Cardiac muscle cell (in vitro differentiated cells and primary cell): ENCODE results near the gene TBC1D10B. TPM values are rescaled to one million over a fixed set of nuclear protein-coding genes. Genes with fewer than 3 reads are reported as not detected.

Source experiments
- DNase-seq, 2 donors: peaks; one replicate each; pipeline versions ENCODE4 v3.0.0 to v3.0.0-alpha.2; 2010 to 2017; ENCODE audit warnings: low read depth in 1 of 2, low spot score in 1 of 2
- H3K27ac ChIP-seq: fragments of 200-600 bp; sonication (generic); 2 replicates; pipeline ENCODE4 v1.5.1; 2016
- H3K27me3 ChIP-seq: fragments of 200-600 bp; sonication (generic); 2 replicates; pipeline ENCODE4 v1.6.0; 2016; ENCODE audit warnings: control low read depth
- H3K36me3 ChIP-seq: fragments of 200-600 bp; sonication (generic); 2 replicates; pipeline ENCODE4 v1.5.1; 2016; ENCODE audit warnings: control low read depth
- H3K4me1 ChIP-seq: fragments of 200-600 bp; sonication (generic); 2 replicates; pipeline ENCODE4 v1.8.1; 2017; ENCODE audit warnings: low read depth, mild to moderate bottlenecking, mixed run types
- H3K4me3 ChIP-seq: fragments of 200-600 bp; sonication (generic); 2 replicates; pipeline ENCODE4 v1.5.1; 2016; ENCODE audit warnings: mild to moderate bottlenecking
- H3K9me3 ChIP-seq: fragments of 200-600 bp; sonication (generic); 2 replicates; pipeline ENCODE4 v1.5.1; 2017; ENCODE audit warnings: low read depth, mild to moderate bottlenecking, control low read depth
- polyA plus RNA-seq: library from polyadenylated mRNA; unstranded; fragments of >200 nt; fragmentation: Nextera tagmentation; extraction: Ambion mirVana; gene quantifications from 2 replicates; pipeline ENCODE4 v1.2.1, GENCODE V29; 2016
- total RNA-seq: library from RNA; depleted of rRNA; stranded (reverse); fragments of >200 nt; gene quantifications from 2 replicates; pipeline ENCODE4 v1.2.3, GENCODE V29; 2016
- TF ChIP-seq, protein P1 (sequence below): IDR thresholded peaks from 2 replicates; pipeline ENCODE4 v1.5.1; 2012; ENCODE audit warnings: low read depth, mild to moderate bottlenecking, low read length

The TBC1D10B gene
- total and polyA plus RNA-seq, 2 experiments from 2014 or later: 39.9 to 58.4 TPM

DNA sequence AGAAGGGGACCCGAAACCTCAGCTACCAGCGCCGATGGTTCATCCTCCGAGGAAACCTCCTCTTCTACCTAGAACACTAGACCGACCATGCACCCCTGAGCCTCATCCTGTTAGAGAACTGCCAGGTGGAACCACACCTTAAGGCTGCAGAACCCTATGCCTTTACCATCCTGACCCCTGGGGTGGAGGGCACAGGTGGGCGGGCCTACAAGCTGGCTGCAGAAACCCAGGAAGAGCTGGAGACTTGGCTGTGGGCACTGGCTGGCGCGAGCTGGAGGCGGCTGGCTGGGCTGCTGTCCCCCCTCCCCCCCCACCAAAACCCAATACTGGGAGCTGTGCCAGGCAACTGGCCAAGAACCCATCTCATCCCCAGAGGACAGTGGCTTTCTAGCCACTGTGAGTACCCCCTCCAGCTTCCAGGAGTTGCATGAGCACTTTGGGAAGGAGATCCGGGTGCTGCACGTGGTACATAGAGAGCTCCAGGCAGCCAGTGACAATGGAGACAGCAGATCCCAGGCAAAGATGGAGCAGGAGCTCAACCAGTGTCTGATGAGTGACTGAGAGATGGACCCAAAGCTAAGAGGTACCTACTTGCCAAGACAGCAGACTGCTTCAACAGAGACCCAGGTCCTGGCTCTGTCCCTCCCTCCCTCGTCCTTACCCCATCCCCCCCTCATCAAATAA is 13.8 kb downstream of the TBC1D10B start:
- TF ChIP-seq, protein P1, sequence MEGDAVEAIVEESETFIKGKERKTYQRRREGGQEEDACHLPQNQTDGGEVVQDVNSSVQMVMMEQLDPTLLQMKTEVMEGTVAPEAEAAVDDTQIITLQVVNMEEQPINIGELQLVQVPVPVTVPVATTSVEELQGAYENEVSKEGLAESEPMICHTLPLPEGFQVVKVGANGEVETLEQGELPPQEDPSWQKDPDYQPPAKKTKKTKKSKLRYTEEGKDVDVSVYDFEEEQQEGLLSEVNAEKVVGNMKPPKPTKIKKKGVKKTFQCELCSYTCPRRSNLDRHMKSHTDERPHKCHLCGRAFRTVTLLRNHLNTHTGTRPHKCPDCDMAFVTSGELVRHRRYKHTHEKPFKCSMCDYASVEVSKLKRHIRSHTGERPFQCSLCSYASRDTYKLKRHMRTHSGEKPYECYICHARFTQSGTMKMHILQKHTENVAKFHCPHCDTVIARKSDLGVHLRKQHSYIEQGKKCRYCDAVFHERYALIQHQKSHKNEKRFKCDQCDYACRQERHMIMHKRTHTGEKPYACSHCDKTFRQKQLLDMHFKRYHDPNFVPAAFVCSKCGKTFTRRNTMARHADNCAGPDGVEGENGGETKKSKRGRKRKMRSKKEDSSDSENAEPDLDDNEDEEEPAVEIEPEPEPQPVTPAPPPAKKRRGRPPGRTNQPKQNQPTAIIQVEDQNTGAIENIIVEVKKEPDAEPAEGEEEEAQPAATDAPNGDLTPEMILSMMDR: no peak
- Histone ChIP-seq H3K9me3 (no peaks in the 10 kb centered on the region), H3K27ac (peak overlapping the region; percentile 98), H3K36me3 (peaks cover 16% of the 10 kb centered on the region), H3K27me3 (no peaks in the 10 kb centered on the region), H3K4me1 (peaks cover 8% of the 10 kb centered on the region), H3K4me3 (no peak overlapping the region)
- no peak for DNase-seq

GRCh38 chr16:30355954-30356308 is 14.4 kb downstream of the TBC1D10B start:
- peaks cover 18% of the 10 kb centered on the region for H3K36me3 ChIP-seq
- TF ChIP-seq, protein P1: no peak

GRCh38 chr16:30355144-30355953 is 14.9 kb downstream of the TBC1D10B start, which contains the start of gene CD2BP2:
Gene CD2BP2 (minus strand): TSS chr16:30355308. CDS start chr16:30354681, 627 bp downstream.
- peaks cover 23% of the 10 kb centered on the region for H3K36me3 ChIP-seq
- H3K27me3 ChIP-seq: no peaks in the 10 kb centered on the region
- TF ChIP-seq, protein P1: no peak
- peak; percentile 98 to 100 for DNase-seq
- H3K27ac ChIP-seq: peak within 1 kb of the TSS; percentile 98
- H3K4me1 ChIP-seq: peaks cover 8% of the 10 kb centered on the region
- peak within 1 kb of the TSS; percentile 65 for H3K4me3 ChIP-seq
- H3K9me3 ChIP-seq: no peaks in the 10 kb centered on the region

More at GRCh38 chr16:30355954-30356308, 14.4 kb downstream of the TBC1D10B start:
- H3K27me3 ChIP-seq: no peaks in the 10 kb centered on the region
- H3K27ac ChIP-seq: peak overlapping the region; percentile 98
- H3K9me3 ChIP-seq: no peaks in the 10 kb centered on the region
- peak overlapping the region; percentile 65 for H3K4me3 ChIP-seq
- peaks cover 8% of the 10 kb centered on the region for H3K4me1 ChIP-seq
- DNase-seq: no peak

DNA sequence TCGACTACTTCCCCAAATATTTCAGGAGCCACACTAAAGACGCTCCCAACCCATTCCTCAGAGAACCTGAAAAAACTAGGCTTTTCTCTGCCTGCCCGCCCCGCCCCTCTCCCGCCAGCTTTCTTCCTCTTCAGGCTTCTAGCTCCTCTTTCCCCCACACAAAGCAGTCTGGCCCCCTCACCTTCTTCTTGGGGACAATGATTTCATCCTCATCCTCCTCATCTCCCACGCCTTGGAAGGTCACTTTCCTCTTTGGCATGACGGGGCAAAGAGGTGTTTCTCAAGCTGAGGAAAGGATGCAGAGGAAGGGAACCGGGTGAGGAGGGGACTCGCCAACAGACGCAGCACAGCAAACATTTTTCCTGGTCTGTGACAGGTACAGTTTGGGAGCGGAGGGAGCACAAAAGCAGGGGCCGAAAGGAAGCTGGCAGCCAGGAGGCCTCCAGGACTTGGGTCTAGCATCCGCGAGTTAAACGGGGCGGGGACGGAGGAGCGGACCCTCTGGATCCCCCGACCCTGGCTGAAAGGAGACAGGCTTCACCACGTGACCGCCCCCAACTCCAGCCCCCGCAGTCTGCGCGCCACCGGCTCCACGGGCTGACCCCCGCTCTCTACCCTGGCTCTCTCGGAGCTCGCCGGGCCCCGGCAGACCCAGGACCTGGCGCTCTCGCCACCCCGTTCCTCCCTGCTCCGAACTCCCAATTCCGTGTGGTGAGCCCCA is 15.7 kb downstream of the TBC1D10B start:
- peaks cover 8% of the 10 kb centered on the region for H3K4me1 ChIP-seq
- H3K4me3 ChIP-seq: peak overlapping the region; percentile 65
- DNase-seq: peak in 1 of 2 donors; percentile 57
- no peaks in the 10 kb centered on the region for H3K9me3 ChIP-seq
- H3K27me3 ChIP-seq: no peaks in the 10 kb centered on the region
- H3K36me3 ChIP-seq: peaks cover 25% of the 10 kb centered on the region
- H3K27ac ChIP-seq: peak overlapping the region; percentile 88
- TF ChIP-seq, protein P1: no peak

- TF ChIP-seq, protein P1: no peak
- peaks cover 8% of the 10 kb centered on the region for H3K4me1 ChIP-seq
- H3K4me3 ChIP-seq: no peak overlapping the region
- H3K9me3 ChIP-seq: no peaks in the 10 kb centered on the region
- H3K27ac ChIP-seq: no peak overlapping the region
- no peak for DNase-seq
- H3K36me3 ChIP-seq: peaks cover 25% of the 10 kb centered on the region
- H3K27me3 ChIP-seq: no peaks in the 10 kb centered on the region
Measured at GRCh38 chr16:30353438-30354129, 16.7 kb downstream of the TBC1D10B start.
